ENCODE data around the gene SMO.

SMO gene

GRCh38 chr7:129187681-129188371 is 607 bp upstream of the SMO start:
- no peak for TF ChIP-seq CTCF (IDR thresholded peaks at IDR 0.05; ENCODE audit: insufficient read depth, low read depth, low read length, missing control alignments)
- peak overlapping the region; percentile 70 for H3K4me3 ChIP-seq (ENCODE audit: low read length)
- no peak for DNase-seq (ENCODE audit: low read depth)

DNA sequence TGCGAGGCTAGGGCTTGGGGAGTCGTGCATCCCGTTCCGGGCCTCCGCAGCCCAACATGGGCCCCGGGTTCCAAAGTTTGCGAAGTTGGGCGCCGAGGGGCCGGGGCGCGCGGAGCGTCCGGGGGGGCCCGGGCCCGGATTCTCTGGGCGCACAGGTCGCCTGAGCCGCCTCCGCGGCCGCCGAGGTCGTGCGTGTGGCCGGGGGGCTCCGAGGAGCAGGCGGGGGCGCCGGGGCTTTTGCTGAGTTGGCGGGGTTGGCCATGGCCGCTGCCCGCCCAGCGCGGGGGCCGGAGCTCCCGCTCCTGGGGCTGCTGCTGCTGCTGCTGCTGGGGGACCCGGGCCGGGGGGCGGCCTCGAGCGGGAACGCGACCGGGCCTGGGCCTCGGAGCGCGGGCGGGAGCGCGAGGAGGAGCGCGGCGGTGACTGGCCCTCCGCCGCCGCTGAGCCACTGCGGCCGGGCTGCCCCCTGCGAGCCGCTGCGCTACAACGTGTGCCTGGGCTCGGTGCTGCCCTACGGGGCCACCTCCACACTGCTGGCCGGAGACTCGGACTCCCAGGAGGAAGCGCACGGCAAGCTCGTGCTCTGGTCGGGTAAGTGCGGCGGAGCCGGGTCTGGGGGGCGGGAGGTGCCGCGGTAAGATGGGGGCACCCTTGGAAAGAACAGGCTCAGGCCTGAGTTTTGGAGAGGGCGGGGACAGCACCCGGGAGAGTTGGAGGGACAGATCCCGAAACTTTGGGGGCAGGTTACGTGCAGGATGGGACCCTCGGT is 643 bp downstream of the SMO start:
- no peak for DNase-seq (ENCODE audit: low read depth)
- H3K4me3 ChIP-seq (ENCODE audit: low read length), result peak overlapping the region; percentile 70

DNA sequence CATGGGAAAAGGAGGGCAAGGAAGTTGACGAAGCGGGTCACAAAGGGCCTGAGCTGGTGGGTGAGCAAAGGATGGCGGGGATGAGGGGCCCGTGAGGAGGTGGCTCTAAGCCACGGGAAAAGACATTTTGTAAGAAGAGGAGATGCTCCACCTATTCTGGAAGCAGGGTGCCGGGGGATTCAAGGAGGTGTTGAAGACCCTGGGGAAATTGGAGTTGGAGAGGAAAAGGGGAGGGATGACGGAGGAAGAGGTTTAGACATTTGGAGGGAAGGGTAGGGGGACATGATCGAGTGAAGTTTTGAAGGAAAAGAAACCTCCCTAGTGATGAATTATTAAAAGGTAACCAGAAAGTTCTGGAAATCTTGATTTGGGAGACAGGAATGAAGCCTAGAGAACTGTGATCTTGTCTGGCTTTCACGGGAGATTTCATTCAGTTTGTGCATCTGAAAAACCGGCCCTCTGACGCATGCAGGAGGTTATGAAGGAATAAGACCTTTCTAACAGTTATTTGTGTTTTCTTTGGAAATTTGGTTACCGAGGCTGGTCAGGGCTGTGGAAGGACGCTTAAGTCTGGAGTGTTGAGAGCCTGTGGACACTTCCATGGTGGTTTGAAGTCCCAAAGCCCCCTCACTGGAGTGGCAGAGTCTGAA is 1.4 kb downstream of the SMO start:
- peak overlapping the region; percentile 70 for H3K4me3 ChIP-seq (ENCODE audit: low read length)
- no peak for TF ChIP-seq CTCF (IDR thresholded peaks at IDR 0.05; ENCODE audit: insufficient read depth, low read depth, low read length, missing control alignments)
- DNase-seq (ENCODE audit: low read depth), result no peak

More for the DNA sequence above, 643 bp downstream of the SMO start:
- TF ChIP-seq CTCF (IDR thresholded peaks at IDR 0.05; ENCODE audit: insufficient read depth, low read depth, low read length, missing control alignments), result no peak

DNA sequence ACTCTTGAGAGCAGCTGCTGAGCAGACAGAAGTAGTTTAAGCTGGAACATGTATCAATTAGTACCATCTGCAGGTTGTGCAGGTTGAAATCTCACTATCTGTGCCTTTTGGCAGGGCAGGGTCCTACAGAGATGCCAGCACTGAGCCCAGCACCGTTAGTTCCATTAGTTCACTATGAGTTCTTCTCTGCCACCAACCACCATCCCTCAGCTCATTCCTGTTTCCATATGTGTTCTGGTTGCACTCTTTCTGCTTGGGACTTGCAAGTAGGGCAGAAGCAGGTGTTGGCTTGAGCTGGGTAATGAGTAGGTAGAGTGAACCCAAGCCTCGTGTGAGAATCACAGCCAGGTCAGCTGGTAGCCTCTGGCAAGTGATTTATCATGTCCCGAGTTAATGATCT is 2.8 kb downstream of the SMO start:
- TF ChIP-seq CTCF (IDR thresholded peaks at IDR 0.05; ENCODE audit: insufficient read depth, low read depth, low read length, missing control alignments), result no peak
- no peak overlapping the region for H3K4me3 ChIP-seq (ENCODE audit: low read length)

DNA sequence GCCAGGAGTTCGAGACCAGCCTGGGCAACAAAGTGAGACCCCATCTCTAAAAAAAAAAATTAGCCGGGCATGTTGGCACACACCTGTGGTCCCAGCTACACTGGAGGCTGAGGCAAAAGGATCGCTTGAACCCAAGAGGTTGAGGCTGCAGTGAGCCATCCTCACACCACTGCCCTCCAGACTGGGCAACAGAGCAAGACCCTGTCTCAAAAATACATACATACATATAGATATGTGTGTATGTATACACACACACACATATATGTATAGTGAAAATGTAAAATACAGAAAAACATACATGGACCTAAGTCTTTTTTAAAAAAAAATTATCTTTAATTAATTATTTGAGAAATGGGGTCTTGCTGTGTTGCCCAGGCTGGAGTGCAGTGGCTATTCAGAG is 5.5 kb downstream of the SMO start:
- DNase-seq (ENCODE audit: low read depth), result no peak
- no peak for TF ChIP-seq CTCF (IDR thresholded peaks at IDR 0.05; ENCODE audit: insufficient read depth, low read depth, low read length, missing control alignments)
- H3K4me3 ChIP-seq (ENCODE audit: low read length), result no peak overlapping the region

More for the DNA sequence above, 2.8 kb downstream of the SMO start:
- DNase-seq (ENCODE audit: low read depth), result no peak

- H3K4me3 ChIP-seq (ENCODE audit: low read length), result no peak overlapping the region
- DNase-seq (ENCODE audit: low read depth), result no peak
- TF ChIP-seq CTCF (IDR thresholded peaks at IDR 0.05; ENCODE audit: insufficient read depth, low read depth, low read length, missing control alignments), result no peak
Measured at GRCh38 chr7:129197771-129198170, 9.3 kb downstream of the SMO start.
